Neural cell (in vitro differentiated cells): ENCODE data around the gene ISG15.
"Not testable (repeated sequence)": the region's sequence is repeated elsewhere in the genome, so short reads cannot be mapped to it uniquely, and the experiment has no call there.

ENCODE experiments used
- EP300 ChIP-seq: fragments of 450-650 bp; conservative IDR thresholded peaks from 2 replicates; pipeline ENCODE4 v1.6.1; 2014; ENCODE audit warnings: antibody characterized with exemption, mild to moderate bottlenecking, moderate library complexity; ENCODE audit not compliant: poor library complexity, severe bottlenecking
- EZH2 ChIP-seq: fragments of 200-600, 300-800 bp; shearing (Covaris generic), sonication (generic); IDR thresholded peaks from 2 replicates; pipeline ENCODE4 v1.6.1; 2014; ENCODE audit warnings: antibody characterized with exemption, low read length, borderline replicate concordance, mild to moderate bottlenecking; ENCODE audit not compliant: insufficient read depth, poor library complexity, severe bottlenecking
- POLR2AphosphoS5 ChIP-seq: IDR thresholded peaks from 2 replicates; pipeline ENCODE4 v1.6.1; 2012
- RAD21 ChIP-seq: fragments of 450-650 bp; conservative IDR thresholded peaks from 2 replicates; pipeline ENCODE4 v1.6.1; 2014; ENCODE audit warnings: antibody characterized with exemption, mild to moderate bottlenecking, moderate library complexity
- TAF1 ChIP-seq: IDR thresholded peaks from 2 replicates; pipeline ENCODE4 v1.6.1; 2012; ENCODE audit warnings: low read depth
- TF ChIP-seq, protein P1 (sequence below): fragments of 450-650 bp; IDR thresholded peaks from 2 replicates; pipeline ENCODE4 v1.5.1; 2014; ENCODE audit warnings: antibody characterized with exemption, mild to moderate bottlenecking, moderate library complexity; ENCODE audit not compliant: poor library complexity, severe bottlenecking
- TF ChIP-seq, protein P2 (sequence below): IDR thresholded peaks from 2 replicates; pipeline ENCODE4 v1.6.1; 2012; ENCODE audit warnings: borderline replicate concordance

DNA sequence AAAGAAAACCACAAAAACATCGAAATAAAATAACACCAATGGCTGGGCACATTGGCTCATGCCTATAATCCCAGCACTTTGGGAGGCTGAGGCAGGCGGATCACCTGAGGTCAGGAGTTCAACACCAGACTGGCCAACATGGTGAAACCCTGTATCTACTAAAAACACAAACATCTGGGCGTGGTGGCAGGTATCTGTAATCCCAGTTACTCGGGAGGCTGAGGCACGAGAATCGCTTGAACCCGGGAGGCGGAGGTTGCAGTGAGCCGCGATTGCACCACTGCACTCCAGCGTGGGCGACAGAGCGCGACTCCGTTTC lies 44.4 kb downstream of the ISG15 start:
- not testable (repeated sequence) for TF ChIP-seq POLR2AphosphoS5, EZH2, RAD21, EP300, TAF1
- TF ChIP-seq, protein P1, sequence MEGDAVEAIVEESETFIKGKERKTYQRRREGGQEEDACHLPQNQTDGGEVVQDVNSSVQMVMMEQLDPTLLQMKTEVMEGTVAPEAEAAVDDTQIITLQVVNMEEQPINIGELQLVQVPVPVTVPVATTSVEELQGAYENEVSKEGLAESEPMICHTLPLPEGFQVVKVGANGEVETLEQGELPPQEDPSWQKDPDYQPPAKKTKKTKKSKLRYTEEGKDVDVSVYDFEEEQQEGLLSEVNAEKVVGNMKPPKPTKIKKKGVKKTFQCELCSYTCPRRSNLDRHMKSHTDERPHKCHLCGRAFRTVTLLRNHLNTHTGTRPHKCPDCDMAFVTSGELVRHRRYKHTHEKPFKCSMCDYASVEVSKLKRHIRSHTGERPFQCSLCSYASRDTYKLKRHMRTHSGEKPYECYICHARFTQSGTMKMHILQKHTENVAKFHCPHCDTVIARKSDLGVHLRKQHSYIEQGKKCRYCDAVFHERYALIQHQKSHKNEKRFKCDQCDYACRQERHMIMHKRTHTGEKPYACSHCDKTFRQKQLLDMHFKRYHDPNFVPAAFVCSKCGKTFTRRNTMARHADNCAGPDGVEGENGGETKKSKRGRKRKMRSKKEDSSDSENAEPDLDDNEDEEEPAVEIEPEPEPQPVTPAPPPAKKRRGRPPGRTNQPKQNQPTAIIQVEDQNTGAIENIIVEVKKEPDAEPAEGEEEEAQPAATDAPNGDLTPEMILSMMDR = not testable (repeated sequence)
- TF ChIP-seq, protein P2, sequence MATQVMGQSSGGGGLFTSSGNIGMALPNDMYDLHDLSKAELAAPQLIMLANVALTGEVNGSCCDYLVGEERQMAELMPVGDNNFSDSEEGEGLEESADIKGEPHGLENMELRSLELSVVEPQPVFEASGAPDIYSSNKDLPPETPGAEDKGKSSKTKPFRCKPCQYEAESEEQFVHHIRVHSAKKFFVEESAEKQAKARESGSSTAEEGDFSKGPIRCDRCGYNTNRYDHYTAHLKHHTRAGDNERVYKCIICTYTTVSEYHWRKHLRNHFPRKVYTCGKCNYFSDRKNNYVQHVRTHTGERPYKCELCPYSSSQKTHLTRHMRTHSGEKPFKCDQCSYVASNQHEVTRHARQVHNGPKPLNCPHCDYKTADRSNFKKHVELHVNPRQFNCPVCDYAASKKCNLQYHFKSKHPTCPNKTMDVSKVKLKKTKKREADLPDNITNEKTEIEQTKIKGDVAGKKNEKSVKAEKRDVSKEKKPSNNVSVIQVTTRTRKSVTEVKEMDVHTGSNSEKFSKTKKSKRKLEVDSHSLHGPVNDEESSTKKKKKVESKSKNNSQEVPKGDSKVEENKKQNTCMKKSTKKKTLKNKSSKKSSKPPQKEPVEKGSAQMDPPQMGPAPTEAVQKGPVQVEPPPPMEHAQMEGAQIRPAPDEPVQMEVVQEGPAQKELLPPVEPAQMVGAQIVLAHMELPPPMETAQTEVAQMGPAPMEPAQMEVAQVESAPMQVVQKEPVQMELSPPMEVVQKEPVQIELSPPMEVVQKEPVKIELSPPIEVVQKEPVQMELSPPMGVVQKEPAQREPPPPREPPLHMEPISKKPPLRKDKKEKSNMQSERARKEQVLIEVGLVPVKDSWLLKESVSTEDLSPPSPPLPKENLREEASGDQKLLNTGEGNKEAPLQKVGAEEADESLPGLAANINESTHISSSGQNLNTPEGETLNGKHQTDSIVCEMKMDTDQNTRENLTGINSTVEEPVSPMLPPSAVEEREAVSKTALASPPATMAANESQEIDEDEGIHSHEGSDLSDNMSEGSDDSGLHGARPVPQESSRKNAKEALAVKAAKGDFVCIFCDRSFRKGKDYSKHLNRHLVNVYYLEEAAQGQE = not testable (repeated sequence)
